Keratinocyte (primary cell): ENCODE results near the gene ZDHHC24.

ENCODE experiments used
- EZH2 ChIP-seq: IDR thresholded peaks from one replicate; pipeline ENCODE4 v1.6.1; 2012; ENCODE audit warnings: inconsistent platforms, mild to moderate bottlenecking, low read length, moderate library complexity
- TF ChIP-seq, protein P1 (sequence below), 3 experiments: IDR thresholded peaks in 1 of 3; conservative IDR thresholded peaks in 1 of 3; optimal IDR thresholded peaks in 1 of 3; 2 replicates in 2 of 3; 3 replicates in 1 of 3; pipeline versions ENCODE3 to v1.5.1; 2011; ENCODE audit warnings: low read length in 3 of 3, mild to moderate bottlenecking in 3 of 3, moderate library complexity in 2 of 3, control low read depth in 1 of 3, inconsistent platforms in 1 of 3; ENCODE audit not compliant: insufficient read depth in 2 of 3; ENCODE audit errors: extremely low read depth in 1 of 3

DNA sequence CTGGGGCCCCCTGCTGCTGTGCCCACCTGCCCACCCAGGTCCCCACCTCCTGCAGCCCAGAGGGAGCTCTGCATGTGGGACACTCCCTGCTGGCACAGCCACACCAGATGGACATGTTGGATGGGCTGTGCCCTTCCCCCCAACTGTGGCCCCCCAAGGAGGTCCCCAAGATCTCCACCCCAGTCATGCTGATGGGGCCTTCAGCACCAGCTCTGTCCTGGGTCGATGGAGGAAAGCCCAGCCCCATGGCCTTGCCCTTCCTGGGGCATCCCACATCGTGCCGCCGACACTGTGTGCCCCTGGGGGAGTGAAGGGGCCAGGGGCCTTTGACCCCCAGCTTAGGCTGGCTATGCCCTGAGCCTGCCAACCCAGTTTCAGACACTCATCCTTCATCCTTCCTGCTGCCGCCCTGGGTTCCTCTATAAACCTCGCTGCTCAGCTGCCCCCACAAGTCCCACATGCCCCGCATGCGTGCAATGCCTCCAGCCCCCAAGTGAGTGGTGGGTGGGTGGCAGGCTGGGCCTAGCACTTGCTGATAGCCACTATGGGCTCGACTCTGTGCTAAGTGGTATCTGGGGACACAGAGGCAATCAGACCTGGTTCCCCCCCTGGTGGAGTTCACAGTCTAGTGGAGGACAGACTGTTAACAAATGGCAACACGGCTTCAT, 69.5 kb downstream of the ZDHHC24 start:
- TF ChIP-seq, protein P1, sequence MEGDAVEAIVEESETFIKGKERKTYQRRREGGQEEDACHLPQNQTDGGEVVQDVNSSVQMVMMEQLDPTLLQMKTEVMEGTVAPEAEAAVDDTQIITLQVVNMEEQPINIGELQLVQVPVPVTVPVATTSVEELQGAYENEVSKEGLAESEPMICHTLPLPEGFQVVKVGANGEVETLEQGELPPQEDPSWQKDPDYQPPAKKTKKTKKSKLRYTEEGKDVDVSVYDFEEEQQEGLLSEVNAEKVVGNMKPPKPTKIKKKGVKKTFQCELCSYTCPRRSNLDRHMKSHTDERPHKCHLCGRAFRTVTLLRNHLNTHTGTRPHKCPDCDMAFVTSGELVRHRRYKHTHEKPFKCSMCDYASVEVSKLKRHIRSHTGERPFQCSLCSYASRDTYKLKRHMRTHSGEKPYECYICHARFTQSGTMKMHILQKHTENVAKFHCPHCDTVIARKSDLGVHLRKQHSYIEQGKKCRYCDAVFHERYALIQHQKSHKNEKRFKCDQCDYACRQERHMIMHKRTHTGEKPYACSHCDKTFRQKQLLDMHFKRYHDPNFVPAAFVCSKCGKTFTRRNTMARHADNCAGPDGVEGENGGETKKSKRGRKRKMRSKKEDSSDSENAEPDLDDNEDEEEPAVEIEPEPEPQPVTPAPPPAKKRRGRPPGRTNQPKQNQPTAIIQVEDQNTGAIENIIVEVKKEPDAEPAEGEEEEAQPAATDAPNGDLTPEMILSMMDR (optimal IDR thresholded peaks at IDR 0.05 in 1 of 3, IDR thresholded peaks at IDR 0.05 in 1 of 3, conservative IDR thresholded peaks at IDR 0.05 in 1 of 3; ENCODE audit: extremely low read depth in 1 of 3, insufficient read depth in 2 of 3, low read length in 3 of 3), result no peak
- TF ChIP-seq EZH2, result no peak
